ENCODE measurements around the gene SNX14.

SNX14 gene

GRCh38 chr6:85460154-85460920 lies 133.3 kb downstream of the SNX14 start:
- ChIA-PET POLR2A (no interaction called here), CTCF (interaction anchor here (0.6 to 2.5 kb wide), 2 partner anchors 10 to 43 kb away, joined by 3 to 7 read pairs; partner anchors contain the start of gene NT5E)
- no peak overlapping the region for H3K27ac ChIP-seq (ENCODE audit: extremely low read depth, low read depth, low read length)

GRCh38 chr6:85459224-85459901 lies 134.3 kb downstream of the SNX14 start:
- Histone ChIP-seq H3K36me3 (ENCODE audit: control insufficient read depth in 2 of 2, insufficient read depth in 1 of 2, low read length in 2 of 2) (no peaks in the 10 kb centered on the region), H3K4me1 (ENCODE audit: control insufficient read depth, insufficient read depth, low read length) (0 out of 2 replicates have a peak, but pooled peaks cover 4% of the 10 kb centered on the region), H3K9me3 (ENCODE audit: control insufficient read depth, insufficient read depth, low read depth, low read length) (no peaks in the 10 kb centered on the region), H3K27ac (ENCODE audit: extremely low read depth, low read depth, low read length) (no peak overlapping the region), H3K4me3 (ENCODE audit: low read depth, low read length) (no peak overlapping the region)
- ChIA-PET CTCF (interaction anchor here (0.6 to 2.5 kb wide), 4 partner anchors 9 to 50 kb away, joined by 3 to 7 read pairs (median 5); partner anchors contain the start of gene NT5E), POLR2A (interaction anchor here (2.2 kb wide), 1 partner anchor 10 kb away, joined by 7 read pairs; the partner anchor contains the start of gene NT5E)
- TF ChIP-seq ZNF654 (tag by site-specific recombination; IDR thresholded peaks at IDR 0.05; ENCODE audit: low read depth) (no peak), ZNF837 (tag by site-specific recombination; IDR thresholded peaks at IDR 0.05) (no peak), ZNF433 (tag by site-specific recombination; IDR thresholded peaks at IDR 0.05; ENCODE audit: low read depth) (no peak), TRIM28 (IDR thresholded peaks at IDR 0.05; ENCODE audit: borderline replicate concordance, low read length) (no peak), ZNF585B (tag by site-specific recombination; IDR thresholded peaks at IDR 0.05) (no peak), ZNF214 (tag by site-specific recombination; IDR thresholded peaks at IDR 0.05; ENCODE audit: borderline replicate concordance) (no peak), ZNF280C (tag by site-specific recombination; IDR thresholded peaks at IDR 0.05) (no peak), GFI1B (tag by site-specific recombination; IDR thresholded peaks at IDR 0.05) (no peak), ZNF76 (tag by site-specific recombination; IDR thresholded peaks at IDR 0.05; ENCODE audit: borderline replicate concordance, low read depth) (no peak), GLIS1 (tag by site-specific recombination; IDR thresholded peaks at IDR 0.05) (no peak), ZNF18 (tag by site-specific recombination; IDR thresholded peaks at IDR 0.05) (no peak), ZSCAN30 (tag by site-specific recombination; IDR thresholded peaks at IDR 0.05) (no peak), ZNF366 (tag by site-specific recombination; conservative IDR thresholded peaks at IDR 0.05) (no peak), ZNF629 (tag by site-specific recombination; IDR thresholded peaks at IDR 0.05) (no peak)

More at GRCh38 chr6:85460154-85460920, 133.3 kb downstream of the SNX14 start:
- no peak for TF ChIP-seq ZNF48 (tag by site-specific recombination; IDR thresholded peaks at IDR 0.05)
- TF ChIP-seq ZBTB1 (tag by site-specific recombination; IDR thresholded peaks at IDR 0.05) = no peak
- TF ChIP-seq ZNF184 (tag by site-specific recombination; IDR thresholded peaks at IDR 0.05) = no peak
- TF ChIP-seq ZBTB49 (tag by site-specific recombination; IDR thresholded peaks at IDR 0.05; ENCODE audit: low read depth) = no peak
- no peak for TF ChIP-seq ZNF19 (tag by site-specific recombination; IDR thresholded peaks at IDR 0.05; ENCODE audit: low read depth)
- no peak for TF ChIP-seq KLF8 (tag by site-specific recombination; IDR thresholded peaks at IDR 0.05)
- no peak for TF ChIP-seq ZNF155 (tag by site-specific recombination; IDR thresholded peaks at IDR 0.05)
- no peak for TF ChIP-seq ZNF157 (tag by site-specific recombination; IDR thresholded peaks at IDR 0.05)
- TF ChIP-seq TRIM28 (IDR thresholded peaks at IDR 0.05; ENCODE audit: borderline replicate concordance, low read length) = no peak
- TF ChIP-seq ZNF544 (tag by site-specific recombination; IDR thresholded peaks at IDR 0.05) = no peak
- no peak for TF ChIP-seq SCRT2 (tag by site-specific recombination; IDR thresholded peaks at IDR 0.05)
- TF ChIP-seq ZNF112 (tag by site-specific recombination; IDR thresholded peaks at IDR 0.05) = no peak
- TF ChIP-seq GLI2 (tag by site-specific recombination; IDR thresholded peaks at IDR 0.05; ENCODE audit: borderline replicate concordance, low read depth) = no peak
- TF ChIP-seq PBX3 (CRISPR knock-in tag; IDR thresholded peaks at IDR 0.05) = no peak
- no peak for TF ChIP-seq ZNF658 (tag by site-specific recombination; IDR thresholded peaks at IDR 0.05)
- Histone ChIP-seq H3K9me3 (ENCODE audit: control insufficient read depth, insufficient read depth, low read depth, low read length) (no peaks in the 10 kb centered on the region), H3K4me3 (ENCODE audit: low read depth, low read length) (no peak overlapping the region), H3K36me3 (ENCODE audit: control insufficient read depth in 2 of 2, insufficient read depth in 1 of 2, low read length in 2 of 2) (no peaks in the 10 kb centered on the region), H3K4me1 (ENCODE audit: control insufficient read depth, insufficient read depth, low read length) (0 out of 2 replicates have a peak, but pooled peaks cover 4% of the 10 kb centered on the region)
